HepG2 (cell line): ENCODE measurements around the gene CYP17A1. TPM values are rescaled to one million over a fixed set of nuclear protein-coding genes. Genes with fewer than 3 reads are reported as not detected.

Experiments used
- ATAC-seq: fragments of 200-7000 bp; cut with Tn5 transposase; 3 replicates; pipeline ENCODE4 v1.9.1; 2020; ENCODE audit warnings: mild to moderate bottlenecking, moderate library complexity
- BruUV-seq: library from RNA; stranded (reverse); fragments of 400-500 nt; replicated peaks from 2 replicates; lab custom pipeline; 2021; lab: Mats Ljungman, UMichigan
- CTCF ChIA-PET: fragments of 300-600 bp; formaldehyde crosslinking; extraction: SDS; loops from one replicate; lab custom pipeline; 2021; ENCODE audit warnings: low total read pairs, inconsistent platforms, low intra/inter-chr PET ratio; lab: Yijun Ruan, JAX
- POLR2A ChIA-PET: fragments of 350-600 bp; sonication (Branson Sonifier 250); formaldehyde crosslinking; loops from one replicate; lab custom pipeline; 2020; ENCODE audit warnings: antibody characterized with exemption, inconsistent platforms; lab: Yijun Ruan, JAX
- DNase-seq: peaks from one replicate; pipeline ENCODE4 v3.0.0-alpha.2; 2015; ENCODE audit warnings: low spot score
- FAIRE-seq: peaks from 3 replicates; lab custom pipeline; 2011; peaks lifted over from hg19 to GRCh38; lab: Jason Lieb, UNC
- H2AFZ ChIP-seq: one replicate; pipeline ENCODE4 v1.6.1; 2011; ENCODE audit warnings: low read length, inconsistent platforms
- H3K27ac ChIP-seq: fragments of 300-600 bp; 3 replicates; pipeline ENCODE4 v1.8.0; 2011; ENCODE audit warnings: mixed run types, mild to moderate bottlenecking, mixed read lengths, low read length, inconsistent platforms; ENCODE audit not compliant: insufficient read depth; ENCODE audit errors: extremely low read length
- H3K27me3 ChIP-seq, 2 experiments: fragments of 200-600 bp in 1 of 2; 2 replicates in 1 of 2; 3 replicates in 1 of 2; pipeline versions ENCODE4 v1.6.0 to v1.8.0; 2011; ENCODE audit warnings: low read length in 2 of 2, mild to moderate bottlenecking in 2 of 2, moderate library complexity in 2 of 2, inconsistent platforms in 1 of 2; ENCODE audit not compliant: insufficient read depth in 2 of 2, control insufficient read depth in 1 of 2
- H3K36me3 ChIP-seq, 2 experiments: fragments of 200-600 bp in 1 of 2; replicated peaks in 1 of 2; 2 replicates in 1 of 2; 3 replicates in 1 of 2; pipeline versions ENCODE4 v1.5.1 to v1.8.0; 2011; ENCODE audit warnings: low read length in 2 of 2, inconsistent platforms in 1 of 2; ENCODE audit not compliant: insufficient read depth in 2 of 2, control insufficient read depth in 1 of 2
- H3K4me1 ChIP-seq: 2 replicates; pipeline ENCODE4 v1.5.1; 2012; ENCODE audit warnings: low read length, inconsistent platforms; ENCODE audit not compliant: insufficient read depth
- H3K4me2 ChIP-seq: 2 replicates; pipeline ENCODE4 v1.6.0; 2011; ENCODE audit warnings: low read depth, low read length, inconsistent platforms
- H3K4me3 ChIP-seq, 3 experiments: fragments of 200-600 bp in 1 of 3; sonication (generic), shearing (Covaris generic) in 1 of 3; replicated peaks in 1 of 3; 2 replicates each; pipeline ENCODE4 v1.5.1; 2011 to 2016; ENCODE audit warnings: low read length in 3 of 3, inconsistent platforms in 2 of 3, low read depth in 2 of 3, mild to moderate bottlenecking in 2 of 3, control low read depth in 1 of 3, mixed read lengths in 1 of 3; ENCODE audit not compliant: insufficient read depth in 1 of 3
- H3K79me2 ChIP-seq: one replicate; pipeline ENCODE4 v1.6.1; 2011; ENCODE audit warnings: low read length, inconsistent platforms; ENCODE audit not compliant: insufficient read depth
- H3K9ac ChIP-seq: 2 replicates; pipeline ENCODE4 v1.6.0; 2011; ENCODE audit warnings: mild to moderate bottlenecking, low read depth, low read length, inconsistent platforms; ENCODE audit not compliant: insufficient read depth
- H3K9me3 ChIP-seq: 2 replicates; pipeline ENCODE4 v1.5.1; 2012; ENCODE audit warnings: mild to moderate bottlenecking, low read length
- H4K20me1 ChIP-seq: 2 replicates; pipeline ENCODE4 v1.6.0; 2011; ENCODE audit warnings: inconsistent platforms, mild to moderate bottlenecking, low read length, moderate library complexity; ENCODE audit not compliant: insufficient read depth
- AFF4 ChIP-seq: sonication (generic); formaldehyde crosslinking; IDR thresholded peaks from 2 replicates; pipeline ENCODE4 v1.4.0; 2020; ENCODE audit warnings: missing genetic modification reagents
- DMAP1 ChIP-seq: IDR thresholded peaks from 2 replicates; pipeline ENCODE4 v1.6.1; 2016
- GATAD1 ChIP-seq: IDR thresholded peaks from 2 replicates; pipeline ENCODE4 v1.6.1; 2016; ENCODE audit warnings: missing genetic modification reagents, missing compliant biosample characterization
- KAT8 ChIP-seq: IDR thresholded peaks from 2 replicates; pipeline ENCODE4 v1.6.1; 2016; ENCODE audit warnings: missing genetic modification reagents, missing compliant biosample characterization
- RBFOX2 ChIP-seq: fragments of 200-400 bp; formaldehyde crosslinking; IDR thresholded peaks from 2 replicates; pipeline ENCODE4 v1.6.1; 2017; ENCODE audit warnings: low read depth, mild to moderate bottlenecking, low read length
- RFXANK ChIP-seq: IDR thresholded peaks from 2 replicates; pipeline ENCODE4 v1.6.1; 2016
- TBP ChIP-seq: sonication (generic); formaldehyde crosslinking; IDR thresholded peaks from 2 replicates; pipeline ENCODE4 v1.5.0; 2020; ENCODE audit warnings: missing genetic modification reagents
- ZBTB46 ChIP-seq: sonication (generic); formaldehyde crosslinking; IDR thresholded peaks from 2 replicates; pipeline ENCODE4 v1.4.0; 2020; ENCODE audit warnings: mild to moderate bottlenecking, missing genetic modification reagents, borderline replicate concordance
- ZNF407 ChIP-seq: sonication (generic); formaldehyde crosslinking; IDR thresholded peaks from one replicate; pipeline ENCODE4 v1.5.1; 2020; ENCODE audit warnings: mild to moderate bottlenecking, missing genetic modification reagents; ENCODE audit errors: not compliant biosample characterization
- ZSCAN21 ChIP-seq: sonication (generic); formaldehyde crosslinking; IDR thresholded peaks from 2 replicates; pipeline ENCODE4 v1.8.0; 2022; ENCODE audit warnings: mild to moderate bottlenecking, missing genetic modification reagents, moderate library complexity, borderline replicate concordance
- WGBS: methylation state at CpG from one replicate; pipeline ENCODE4 v1.1.6; 2017; ENCODE audit warnings: low lambda C conversion rate; 5-methylcytosine and 5-hydroxymethylcytosine counted together
- in situ Hi-C: cut with HindIII; loops from 2 replicates; pipeline ENCODE4 v1.10.0; 2017; ENCODE audit warnings: low pct_unique_long_range_greater_than_20kb; ENCODE audit not compliant: extremely low pct_ligation_motif_present
- intact Hi-C: fragments of 100-400 bp; cut with micrococcal nuclease; formaldehyde crosslinking; loops from one replicate; pipeline ENCODE4 v1.10.0; 2022; ENCODE audit not compliant: unreplicated experiment
- polyA plus RNA-seq, 8 experiments: library from polyadenylated mRNA; depleted of rRNA in 3 of 8; stranded (reverse) in 7 of 8; unstranded in 1 of 8; fragments of >200 nt; fragmentation: Illumina TruSeq in 4 of 8; extraction: Trizol in 4 of 8; gene quantifications; 2 replicates each; pipeline versions ENCODE4 v1.2.1 to v1.2.3, GENCODE V29; 2011 to 2016; ENCODE audit warnings: low read depth in 4 of 8, missing spikeins in 1 of 8, mixed read lengths in 1 of 8; ENCODE audit not compliant: insufficient read depth in 1 of 8
- total RNA-seq, 5 experiments: library from RNA; depleted of rRNA; stranded (reverse); fragments of >200 nt; fragmentation: Illumina TruSeq; extraction: Trizol; gene quantifications; 2 replicates each; pipeline ENCODE4 v1.2.3, GENCODE V29; 2016; ENCODE audit warnings: low read depth in 1 of 5

CYP17A1 gene
- total and polyA plus RNA-seq, 2 of the 13 experiments (the other 11 are each of a cell fraction or from before 2014, with no cell fraction given) = 0.13 to 1.1 TPM

GRCh38 chr10:102781090-102781920 is 55.9 kb downstream of the CYP17A1 start:
- intact Hi-C loops = no loop called here
- no peaks in the 10 kb centered on the region for H3K79me2 ChIP-seq
- CTCF ChIA-PET = no interaction called here
- FAIRE-seq (no peak), DNase-seq (no peak), ATAC-seq (no peak)
- in situ Hi-C loops = no loop called here
- no peaks in the 10 kb centered on the region for H3K9me3 ChIP-seq
- no peak overlapping the region for H3K27ac ChIP-seq
- H4K20me1 ChIP-seq = no peaks in the 10 kb centered on the region
- WGBS = 88% methylated on average over 7 of the region's 8 CpGs
- H3K27me3 ChIP-seq = no peaks in the 10 kb centered on the region; a peak in 1 of 5 replicates
- BruUV-seq = no TSS peak
- H2AFZ ChIP-seq = no peak overlapping the region
- H3K4me1 ChIP-seq = peaks cover 41% of the 10 kb centered on the region
- no peak overlapping the region for H3K4me3 ChIP-seq
- 0 out of 5 replicates have a peak, but pooled peaks cover 0 to 1% of the 10 kb centered on the region in 2 experiments for H3K36me3 ChIP-seq
- no peak overlapping the region for H3K4me2 ChIP-seq
- H3K9ac ChIP-seq = no peak overlapping the region
- POLR2A ChIA-PET = no interaction called here
- no peak for TF ChIP-seq ZBTB46 (CRISPR knock-in tag)
- TF ChIP-seq TBP (CRISPR knock-in tag) = no peak
- TF ChIP-seq RBFOX2 = no peak
- no peak for TF ChIP-seq ZNF407 (CRISPR knock-in tag)
- TF ChIP-seq KAT8 = no peak
- no peak for TF ChIP-seq AFF4
- no peak for TF ChIP-seq GATAD1 (CRISPR knock-in tag)
- no peak for TF ChIP-seq RFXANK (CRISPR knock-in tag)
- no peak for TF ChIP-seq ZSCAN21 (CRISPR knock-in tag)
- no peak for TF ChIP-seq DMAP1 (CRISPR knock-in tag)
